Measurements from ENCODE around the gene MRAP.

MRAP gene

DNA sequence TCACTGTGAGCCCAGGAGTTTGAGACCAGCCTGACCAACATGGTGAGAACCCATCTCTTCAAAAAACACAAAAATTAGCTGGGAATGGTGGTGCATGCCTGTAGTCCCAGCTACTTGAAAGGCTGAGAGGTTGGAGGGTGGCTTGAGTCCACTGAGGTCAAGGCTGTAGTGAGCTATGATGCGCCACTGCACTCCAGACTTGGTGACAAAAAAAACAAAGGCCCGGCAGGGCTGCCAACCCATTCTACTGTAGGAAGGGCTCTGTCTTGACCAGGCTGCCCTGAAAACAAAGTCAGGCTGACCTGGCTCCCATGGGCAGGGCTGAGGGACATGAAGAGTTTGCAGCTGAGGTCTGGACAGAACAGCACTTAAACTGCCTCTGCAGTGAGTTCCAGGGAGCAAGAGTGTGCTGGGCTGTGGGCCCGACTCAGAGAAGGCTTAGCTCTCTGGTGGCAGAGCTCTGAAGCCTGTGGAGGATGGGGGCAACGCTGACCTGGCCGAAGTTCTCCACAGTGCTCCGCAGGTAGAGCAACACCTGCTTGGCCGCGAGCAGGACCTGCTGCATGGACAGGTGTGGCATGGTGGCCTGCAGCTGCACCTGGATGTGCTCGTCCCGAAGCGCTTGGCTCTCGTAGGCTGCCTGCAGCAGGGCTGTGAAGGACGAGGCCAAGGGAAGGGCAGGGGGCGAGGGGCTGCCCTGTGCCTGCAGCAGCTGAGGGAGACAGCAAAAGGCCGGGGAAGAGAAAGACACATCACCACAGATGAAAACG, 51.7 kb downstream of the MRAP start:
- DNase-seq (ENCODE audit: low read depth) = no peak
- TF ChIP-seq, protein P1, sequence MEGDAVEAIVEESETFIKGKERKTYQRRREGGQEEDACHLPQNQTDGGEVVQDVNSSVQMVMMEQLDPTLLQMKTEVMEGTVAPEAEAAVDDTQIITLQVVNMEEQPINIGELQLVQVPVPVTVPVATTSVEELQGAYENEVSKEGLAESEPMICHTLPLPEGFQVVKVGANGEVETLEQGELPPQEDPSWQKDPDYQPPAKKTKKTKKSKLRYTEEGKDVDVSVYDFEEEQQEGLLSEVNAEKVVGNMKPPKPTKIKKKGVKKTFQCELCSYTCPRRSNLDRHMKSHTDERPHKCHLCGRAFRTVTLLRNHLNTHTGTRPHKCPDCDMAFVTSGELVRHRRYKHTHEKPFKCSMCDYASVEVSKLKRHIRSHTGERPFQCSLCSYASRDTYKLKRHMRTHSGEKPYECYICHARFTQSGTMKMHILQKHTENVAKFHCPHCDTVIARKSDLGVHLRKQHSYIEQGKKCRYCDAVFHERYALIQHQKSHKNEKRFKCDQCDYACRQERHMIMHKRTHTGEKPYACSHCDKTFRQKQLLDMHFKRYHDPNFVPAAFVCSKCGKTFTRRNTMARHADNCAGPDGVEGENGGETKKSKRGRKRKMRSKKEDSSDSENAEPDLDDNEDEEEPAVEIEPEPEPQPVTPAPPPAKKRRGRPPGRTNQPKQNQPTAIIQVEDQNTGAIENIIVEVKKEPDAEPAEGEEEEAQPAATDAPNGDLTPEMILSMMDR (conservative IDR thresholded peaks at IDR 0.05; ENCODE audit: control insufficient read depth, insufficient read depth, low read depth, low read length) = no peak
- H3K4me3 ChIP-seq (ENCODE audit: control insufficient read depth, low read depth, low read length) = no peak overlapping the region

DNA sequence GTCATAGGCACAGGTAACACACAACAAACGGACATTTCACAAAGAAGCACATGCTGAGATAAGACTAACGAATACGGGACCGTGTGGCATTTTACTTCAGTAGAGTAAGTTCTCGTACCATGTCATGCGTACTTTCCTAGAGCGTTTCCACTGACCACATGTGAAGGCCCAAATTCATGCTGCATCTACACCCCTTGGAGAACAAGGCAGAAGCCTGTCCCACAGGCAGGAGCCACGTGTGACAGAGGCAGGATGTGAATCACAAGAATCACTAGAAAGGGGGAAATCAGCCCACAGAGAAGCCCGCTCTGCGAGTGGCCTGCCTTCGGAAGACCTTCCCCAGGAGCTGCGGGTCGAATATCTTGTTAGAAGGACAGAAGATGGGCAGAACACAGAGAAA, 52.3 kb downstream of the MRAP start:
- DNase-seq (ENCODE audit: low read depth) = no peak
- TF ChIP-seq, protein P1 (conservative IDR thresholded peaks at IDR 0.05; ENCODE audit: control insufficient read depth, insufficient read depth, low read depth, low read length) = no peak
- no peak overlapping the region for H3K4me3 ChIP-seq (ENCODE audit: control insufficient read depth, low read depth, low read length)

- TF ChIP-seq, protein P1 (conservative IDR thresholded peaks at IDR 0.05; ENCODE audit: control insufficient read depth, insufficient read depth, low read depth, low read length) = no peak
- no peak overlapping the region for H3K4me3 ChIP-seq (ENCODE audit: control insufficient read depth, low read depth, low read length)
- no peak for DNase-seq (ENCODE audit: low read depth)
These were observed 52.8 kb downstream of the MRAP start for GRCh38 chr21:32351428-32351827.

DNA sequence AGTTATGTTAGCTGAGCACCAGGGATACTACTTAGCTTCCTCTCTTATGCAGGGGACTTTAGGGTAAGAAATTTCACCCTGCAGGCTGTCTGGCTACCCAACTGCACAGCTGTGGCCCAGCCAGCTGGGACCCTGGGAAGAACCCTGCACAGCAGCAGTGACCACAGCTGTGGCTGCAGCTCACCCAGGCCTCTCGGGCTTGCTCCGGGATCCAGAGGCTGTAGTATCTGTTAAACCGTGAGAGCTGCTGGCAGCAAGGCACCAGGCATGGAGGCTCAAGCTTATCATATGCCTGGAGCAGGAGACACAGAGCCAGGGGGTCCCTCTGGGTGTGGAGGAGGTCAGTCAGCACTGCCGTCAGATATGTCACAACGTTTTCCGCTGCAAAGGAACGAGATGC, 53.9 kb downstream of the MRAP start:
- H3K4me3 ChIP-seq (ENCODE audit: control insufficient read depth, low read depth, low read length) = no peak overlapping the region

GRCh38 chr21:32353002-32353711, 54.5 kb downstream of the MRAP start:
- TF ChIP-seq, protein P1 (conservative IDR thresholded peaks at IDR 0.05; ENCODE audit: control insufficient read depth, insufficient read depth, low read depth, low read length) = no peak
- H3K4me3 ChIP-seq (ENCODE audit: control insufficient read depth, low read depth, low read length) = no peak overlapping the region
- DNase-seq (ENCODE audit: low read depth) = no peak

More for the DNA sequence above, 53.9 kb downstream of the MRAP start:
- no peak for DNase-seq (ENCODE audit: low read depth)
- TF ChIP-seq, protein P1 (conservative IDR thresholded peaks at IDR 0.05; ENCODE audit: control insufficient read depth, insufficient read depth, low read depth, low read length) = no peak

DNA sequence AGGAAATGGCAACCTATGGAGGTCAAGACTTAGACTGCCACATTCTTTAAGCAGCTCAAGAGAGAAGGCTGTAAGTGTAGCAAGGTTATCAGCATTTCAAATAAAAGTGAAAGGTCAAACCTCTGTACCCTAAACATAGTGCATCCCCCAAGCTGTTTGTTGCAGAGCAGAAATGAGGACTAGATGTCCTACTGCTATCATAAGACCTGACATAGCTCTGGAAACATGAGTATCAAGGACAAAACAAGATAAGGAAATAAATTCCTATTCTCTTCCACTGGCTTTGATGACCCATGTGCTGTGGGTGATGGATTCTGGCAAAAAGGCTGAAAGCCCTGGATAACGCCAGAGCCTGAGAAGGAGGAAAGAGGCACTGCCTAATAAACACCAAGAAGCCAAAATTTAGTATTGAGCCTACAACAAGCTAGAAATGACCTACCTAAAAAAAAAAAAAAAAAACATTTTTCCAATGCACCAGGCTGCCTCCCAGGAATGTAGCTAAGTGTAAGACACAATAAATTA, 58.3 kb downstream of the MRAP start:
- TF ChIP-seq, protein P1 (conservative IDR thresholded peaks at IDR 0.05; ENCODE audit: control insufficient read depth, insufficient read depth, low read depth, low read length) = no peak
- DNase-seq (ENCODE audit: low read depth) = no peak
- H3K4me3 ChIP-seq (ENCODE audit: control insufficient read depth, low read depth, low read length) = no peak overlapping the region
